Muscle layer of colon (tissue), 2 donors: ENCODE results near the gene KRTAP5-10.

Experiments used
- H3K27ac ChIP-seq: one replicate; pipeline ENCODE4 v1.7.0; 2013; ENCODE audit warnings: low read depth, mild to moderate bottlenecking, low read length, moderate library complexity
- H3K27me3 ChIP-seq, 2 donors: one replicate each; pipeline ENCODE4 v1.7.0; 2013; ENCODE audit warnings: low read length in 2 of 2, mild to moderate bottlenecking in 2 of 2; ENCODE audit not compliant: insufficient read depth in 2 of 2, control insufficient read depth in 1 of 2
- H3K36me3 ChIP-seq: one replicate; pipeline ENCODE4 v1.7.0; 2013; ENCODE audit warnings: mild to moderate bottlenecking, low read length; ENCODE audit not compliant: insufficient read depth
- H3K4me1 ChIP-seq: one replicate; pipeline ENCODE4 v1.7.0; 2013; ENCODE audit warnings: mild to moderate bottlenecking, low read length; ENCODE audit not compliant: insufficient read depth
- H3K4me3 ChIP-seq, 2 donors: one replicate each; pipeline ENCODE4 v1.7.0; 2013; ENCODE audit warnings: low read length in 2 of 2, low read depth in 1 of 2, mild to moderate bottlenecking in 1 of 2, moderate library complexity in 1 of 2
- H3K9ac ChIP-seq: one replicate; pipeline ENCODE4 v1.7.0; 2013; ENCODE audit warnings: low read length
- H3K9me3 ChIP-seq: one replicate; pipeline ENCODE4 v1.7.0; 2013; ENCODE audit warnings: mild to moderate bottlenecking, low read length
- donor health status: abdominal sarcoma.
- donor health status: Adenocarcinoma of cecum.

The KRTAP5-10 gene

GRCh38 chr11:71545405-71545966 is 19.9 kb upstream of the KRTAP5-10 start:
- H3K9ac ChIP-seq = no peak overlapping the region
- no peaks in the 10 kb centered on the region for H3K27me3 ChIP-seq
- H3K4me3 ChIP-seq = no peak overlapping the region
- H3K9me3 ChIP-seq = no peaks in the 10 kb centered on the region
- no peaks in the 10 kb centered on the region for H3K4me1 ChIP-seq
- no peaks in the 10 kb centered on the region for H3K36me3 ChIP-seq
- no peak overlapping the region for H3K27ac ChIP-seq

GRCh38 chr11:71548120-71548519 is 17.2 kb upstream of the KRTAP5-10 start, which contains the start of gene KRTAP5-9:
TSS of gene KRTAP5-9 (plus strand) at chr11:71548420. CDS start at chr11:71548658, 238 bp downstream.
- no peak within 1 kb of the TSS for H3K9ac ChIP-seq
- no peak within 1 kb of the TSS for H3K27ac ChIP-seq
- H3K9me3 ChIP-seq = no peaks in the 10 kb centered on the region
- no peaks in the 10 kb centered on the region for H3K4me1 ChIP-seq
- H3K27me3 ChIP-seq = no peaks in the 10 kb centered on the region
- no peak within 1 kb of the TSS for H3K4me3 ChIP-seq
- H3K36me3 ChIP-seq = no peaks in the 10 kb centered on the region

- no peak overlapping the region for H3K4me3 ChIP-seq
- no peak overlapping the region for H3K27ac ChIP-seq
- no peaks in the 10 kb centered on the region for H3K4me1 ChIP-seq
- no peaks in the 10 kb centered on the region for H3K9me3 ChIP-seq
- no peaks in the 10 kb centered on the region for H3K36me3 ChIP-seq
- H3K27me3 ChIP-seq = no peaks in the 10 kb centered on the region
- H3K9ac ChIP-seq = no peak overlapping the region
These were observed 16.6 kb upstream of the KRTAP5-10 start for GRCh38 chr11:71548716-71549151.

- Histone ChIP-seq H3K36me3 (no peaks in the 10 kb centered on the region), H3K9ac (no peak overlapping the region), H3K4me1 (no peaks in the 10 kb centered on the region), H3K4me3 (no peak overlapping the region), H3K27ac (no peak overlapping the region), H3K27me3 (no peaks in the 10 kb centered on the region), H3K9me3 (no peaks in the 10 kb centered on the region)
These were observed 13.7 kb upstream of the KRTAP5-10 start for GRCh38 chr11:71551711-71552110.

- no peak overlapping the region for H3K27ac ChIP-seq
- H3K36me3 ChIP-seq = no peaks in the 10 kb centered on the region
- no peak overlapping the region for H3K9ac ChIP-seq
- H3K9me3 ChIP-seq = no peaks in the 10 kb centered on the region
- no peak overlapping the region for H3K4me3 ChIP-seq
- no peaks in the 10 kb centered on the region for H3K27me3 ChIP-seq
- H3K4me1 ChIP-seq = no peaks in the 10 kb centered on the region
These were observed 10.4 kb upstream of the KRTAP5-10 start for GRCh38 chr11:71554996-71555395.

- no peaks in the 10 kb centered on the region for H3K36me3 ChIP-seq
These were observed 9.9 kb upstream of the KRTAP5-10 start for GRCh38 chr11:71555508-71555907.

GRCh38 chr11:71556018-71556417 is 9.3 kb upstream of the KRTAP5-10 start:
- H3K4me1 ChIP-seq = no peaks in the 10 kb centered on the region
- no peak overlapping the region for H3K9ac ChIP-seq
- no peak overlapping the region for H3K4me3 ChIP-seq
- H3K36me3 ChIP-seq = no peaks in the 10 kb centered on the region
- H3K27me3 ChIP-seq = no peaks in the 10 kb centered on the region
- H3K27ac ChIP-seq = no peak overlapping the region
- no peaks in the 10 kb centered on the region for H3K9me3 ChIP-seq

More at GRCh38 chr11:71555508-71555907, 9.9 kb upstream of the KRTAP5-10 start:
- no peaks in the 10 kb centered on the region for H3K9me3 ChIP-seq
- H3K9ac ChIP-seq = no peak overlapping the region
- H3K27ac ChIP-seq = no peak overlapping the region
- H3K4me1 ChIP-seq = no peaks in the 10 kb centered on the region
- no peak overlapping the region for H3K4me3 ChIP-seq
- H3K27me3 ChIP-seq = no peaks in the 10 kb centered on the region

- H3K4me1 ChIP-seq = no peaks in the 10 kb centered on the region
- no peaks in the 10 kb centered on the region for H3K9me3 ChIP-seq
- H3K4me3 ChIP-seq = no peak overlapping the region
- H3K27me3 ChIP-seq = no peaks in the 10 kb centered on the region
- no peak overlapping the region for H3K9ac ChIP-seq
- H3K27ac ChIP-seq = no peak overlapping the region
- H3K36me3 ChIP-seq = no peaks in the 10 kb centered on the region
These were observed 8.1 kb upstream of the KRTAP5-10 start for GRCh38 chr11:71557257-71557656.

- H3K36me3 ChIP-seq = no peaks in the 10 kb centered on the region
- H3K27ac ChIP-seq = no peak overlapping the region
- no peak overlapping the region for H3K9ac ChIP-seq
- no peaks in the 10 kb centered on the region for H3K9me3 ChIP-seq
- no peaks in the 10 kb centered on the region for H3K27me3 ChIP-seq
- H3K4me1 ChIP-seq = no peaks in the 10 kb centered on the region
- no peak overlapping the region for H3K4me3 ChIP-seq
These were observed 6.4 kb upstream of the KRTAP5-10 start for GRCh38 chr11:71558996-71559395.

GRCh38 chr11:71562120-71562519 is 3.2 kb upstream of the KRTAP5-10 start:
- H3K27ac ChIP-seq = no peak overlapping the region
- no peak overlapping the region for H3K4me3 ChIP-seq

GRCh38 chr11:71563406-71563805 is 2.0 kb upstream of the KRTAP5-10 start:
- no peak overlapping the region for H3K9ac ChIP-seq
- H3K9me3 ChIP-seq = no peaks in the 10 kb centered on the region
- H3K4me1 ChIP-seq = no peaks in the 10 kb centered on the region
- H3K27me3 ChIP-seq = no peaks in the 10 kb centered on the region
- no peak overlapping the region for H3K4me3 ChIP-seq
- no peak overlapping the region for H3K27ac ChIP-seq
- H3K36me3 ChIP-seq = no peaks in the 10 kb centered on the region

More at GRCh38 chr11:71562120-71562519, 3.2 kb upstream of the KRTAP5-10 start:
- Histone ChIP-seq H3K4me1 (no peaks in the 10 kb centered on the region), H3K9ac (no peak overlapping the region), H3K27me3 (no peaks in the 10 kb centered on the region), H3K9me3 (no peaks in the 10 kb centered on the region), H3K36me3 (no peaks in the 10 kb centered on the region)

GRCh38 chr11:71564430-71564829 is 933 bp upstream of the KRTAP5-10 start:
- H3K27me3 ChIP-seq = no peaks in the 10 kb centered on the region
- H3K9me3 ChIP-seq = no peaks in the 10 kb centered on the region
- H3K27ac ChIP-seq = no peak overlapping the region
- H3K4me1 ChIP-seq = peaks cover 6% of the 10 kb centered on the region
- no peak overlapping the region for H3K4me3 ChIP-seq
- H3K9ac ChIP-seq = no peak overlapping the region
- no peaks in the 10 kb centered on the region for H3K36me3 ChIP-seq
